C4-2B (cell line): ENCODE data around the gene PODXL.
A peak's percentile ranks its signal among the peaks of the same experiment; 100 is the strongest.
"Not testable (repeated sequence)": the region's sequence is repeated elsewhere in the genome, so short reads cannot be mapped to it uniquely, and the experiment has no call there.

ENCODE experiments used
- H3K27ac ChIP-seq: fragments of 450-650 bp; 2 replicates; pipeline ENCODE4 v1.5.1; 2017
- ZFX ChIP-seq: fragments of 450-650 bp; IDR thresholded peaks from 2 replicates; pipeline ENCODE4 v1.6.1; 2017
- TF ChIP-seq, protein P1 (sequence below): fragments of 450-650 bp; conservative IDR thresholded peaks from 2 replicates; pipeline ENCODE4 v1.5.1; 2017; ENCODE audit warnings: mild to moderate bottlenecking

PODXL gene

DNA sequence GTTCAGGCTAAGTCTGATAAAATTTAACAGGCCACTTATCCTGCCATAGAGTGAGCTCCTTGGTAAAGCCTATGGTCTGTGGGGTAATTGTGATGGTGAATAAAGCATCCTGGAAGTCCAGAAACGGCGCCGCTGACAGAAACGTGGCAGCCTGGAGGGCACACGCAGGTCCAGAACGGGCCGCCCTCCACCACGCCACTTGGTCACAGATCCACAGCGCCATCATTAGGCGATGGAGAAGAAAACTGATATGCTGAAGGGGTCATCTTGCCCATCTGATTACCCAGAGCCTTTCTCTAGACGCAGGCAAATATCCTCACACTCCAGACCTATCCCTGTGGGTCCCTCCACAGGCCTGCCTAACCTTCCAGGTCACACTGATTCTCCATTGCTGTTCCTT lies 37.8 kb downstream of the PODXL start:
- no peak for TF ChIP-seq ZFX
- TF ChIP-seq, protein P1, sequence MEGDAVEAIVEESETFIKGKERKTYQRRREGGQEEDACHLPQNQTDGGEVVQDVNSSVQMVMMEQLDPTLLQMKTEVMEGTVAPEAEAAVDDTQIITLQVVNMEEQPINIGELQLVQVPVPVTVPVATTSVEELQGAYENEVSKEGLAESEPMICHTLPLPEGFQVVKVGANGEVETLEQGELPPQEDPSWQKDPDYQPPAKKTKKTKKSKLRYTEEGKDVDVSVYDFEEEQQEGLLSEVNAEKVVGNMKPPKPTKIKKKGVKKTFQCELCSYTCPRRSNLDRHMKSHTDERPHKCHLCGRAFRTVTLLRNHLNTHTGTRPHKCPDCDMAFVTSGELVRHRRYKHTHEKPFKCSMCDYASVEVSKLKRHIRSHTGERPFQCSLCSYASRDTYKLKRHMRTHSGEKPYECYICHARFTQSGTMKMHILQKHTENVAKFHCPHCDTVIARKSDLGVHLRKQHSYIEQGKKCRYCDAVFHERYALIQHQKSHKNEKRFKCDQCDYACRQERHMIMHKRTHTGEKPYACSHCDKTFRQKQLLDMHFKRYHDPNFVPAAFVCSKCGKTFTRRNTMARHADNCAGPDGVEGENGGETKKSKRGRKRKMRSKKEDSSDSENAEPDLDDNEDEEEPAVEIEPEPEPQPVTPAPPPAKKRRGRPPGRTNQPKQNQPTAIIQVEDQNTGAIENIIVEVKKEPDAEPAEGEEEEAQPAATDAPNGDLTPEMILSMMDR = no peak
- no peak overlapping the region for H3K27ac ChIP-seq

DNA sequence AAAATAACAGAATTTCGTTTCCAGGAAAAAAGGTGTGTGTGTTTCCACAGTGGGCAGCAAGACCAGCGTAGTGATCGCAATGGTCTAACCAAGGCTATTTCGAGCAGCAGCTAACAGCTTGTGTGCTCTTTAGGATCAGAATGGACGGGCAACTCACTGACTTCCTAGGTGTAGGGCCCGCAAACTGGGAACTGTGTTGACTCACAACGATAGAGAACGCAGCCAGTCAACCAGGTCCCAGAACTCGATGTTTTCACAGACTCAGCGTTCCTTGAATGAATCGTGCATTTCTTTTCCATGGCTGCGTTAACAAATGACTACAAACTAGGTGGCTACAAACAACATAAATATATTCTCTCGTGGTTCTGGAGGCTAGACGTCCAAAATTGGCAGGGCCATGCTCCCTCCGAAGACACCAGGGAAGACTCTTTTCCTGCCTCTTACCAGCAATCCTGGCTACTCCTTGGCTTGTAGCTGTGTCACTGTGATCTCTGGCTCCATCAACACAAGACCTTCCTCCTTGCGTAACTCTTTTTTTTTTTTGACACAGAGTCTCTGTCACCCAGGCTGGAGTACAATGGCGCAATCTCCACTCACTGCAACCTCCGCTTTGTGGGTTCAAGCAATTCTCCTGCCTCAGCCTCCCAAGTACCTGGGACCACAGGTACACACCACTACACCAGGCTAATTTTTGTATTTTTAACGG lies 39.1 kb downstream of the PODXL start:
- H3K27ac ChIP-seq = no peak overlapping the region
- TF ChIP-seq ZFX = no peak
- TF ChIP-seq, protein P1 = no peak

DNA sequence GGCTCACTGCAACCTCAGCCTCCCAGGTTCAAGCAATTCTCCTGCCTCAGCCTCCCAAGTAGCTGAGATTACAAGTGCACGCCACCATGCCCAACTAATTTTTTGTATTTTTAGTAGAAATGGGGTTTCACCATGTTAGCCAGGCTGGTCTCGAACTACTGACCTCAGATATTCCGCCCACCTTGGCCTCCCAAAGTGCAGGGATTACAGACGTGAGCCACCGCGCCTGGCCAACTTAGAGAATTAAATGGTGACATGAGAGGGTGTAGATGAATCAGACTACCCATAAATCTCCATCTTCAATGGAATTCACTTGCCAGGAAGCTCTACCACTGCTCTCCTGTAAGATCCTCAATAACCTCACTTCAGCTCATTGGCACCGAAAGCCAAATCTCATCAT lies 41.0 kb downstream of the PODXL start:
- not testable (repeated sequence) for H3K27ac ChIP-seq

- TF ChIP-seq, protein P1 = peak; percentile 99
- TF ChIP-seq ZFX = no peak
- H3K27ac ChIP-seq = peak overlapping the region; percentile 4; the same call in 1 of the 2 replicates
Observed at GRCh38 chr7:131513245-131514061, 43.0 kb downstream of the PODXL start.

- no peak overlapping the region for H3K27ac ChIP-seq
- TF ChIP-seq ZFX = no peak
- TF ChIP-seq, protein P1 = no peak
Observed at GRCh38 chr7:131511774-131512535, 44.5 kb downstream of the PODXL start.

DNA sequence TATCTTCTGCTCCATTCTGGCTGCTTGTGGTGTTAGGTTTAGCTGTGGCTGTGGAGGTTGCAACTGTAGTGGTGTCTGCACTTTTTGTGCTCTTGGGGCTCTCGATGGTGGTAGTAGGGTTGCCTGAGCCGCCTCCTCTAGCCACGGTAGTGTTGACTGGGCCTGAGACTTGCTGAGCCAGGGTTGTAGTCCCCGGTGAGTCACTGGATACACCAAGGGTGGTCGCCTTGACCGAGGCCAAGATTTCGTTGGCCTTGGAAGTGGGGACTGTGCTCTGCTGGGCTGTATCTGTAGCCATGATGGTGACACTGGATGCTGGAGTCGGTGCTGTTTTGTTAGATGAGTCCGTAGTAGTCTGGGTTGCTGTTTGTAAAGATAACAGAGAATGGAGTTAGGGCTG lies 45.4 kb downstream of the PODXL start:
- TF ChIP-seq, protein P1 = no peak
- TF ChIP-seq ZFX = no peak
- no peak overlapping the region for H3K27ac ChIP-seq

DNA sequence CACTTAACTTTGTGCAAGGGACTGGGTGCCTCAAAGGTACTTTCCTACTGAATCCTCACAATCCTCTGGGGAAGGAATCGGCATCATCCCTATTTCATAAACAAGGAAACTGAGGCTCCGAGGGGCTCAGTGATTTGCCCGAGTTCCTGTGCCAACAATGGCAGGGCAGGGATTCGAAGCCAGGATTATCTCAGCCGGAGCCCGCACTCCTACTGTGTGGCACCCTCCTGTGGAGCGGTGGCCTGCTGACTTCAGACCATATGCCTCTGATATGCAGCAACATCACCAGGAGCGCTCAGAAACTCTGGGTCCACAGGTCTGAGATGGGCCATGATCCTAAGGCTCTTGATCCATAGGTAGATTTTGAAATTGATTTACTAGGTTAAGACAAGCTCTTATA lies 46.6 kb downstream of the PODXL start:
- no peak overlapping the region for H3K27ac ChIP-seq
- no peak for TF ChIP-seq ZFX
- TF ChIP-seq, protein P1 = no peak
